AG04449 (cell line): Measurements from ENCODE around the gene PRODH2.

Experiments
- CTCF ChIA-PET: fragments of 350-600 bp; formaldehyde crosslinking; extraction: SDS; loops from one replicate; lab custom pipeline; 2021; ENCODE audit warnings: antibody characterized with exemption; lab: Yijun Ruan, JAX
- POLR2A ChIA-PET: fragments of 400-600, 350-600 bp; formaldehyde crosslinking; extraction: SDS; loops from one replicate; lab custom pipeline; 2020; ENCODE audit warnings: antibody characterized with exemption, inconsistent platforms; lab: Yijun Ruan, JAX
- DNase-seq: peaks from one replicate; pipeline ENCODE4 v3.0.0-alpha.2; 2010; ENCODE audit warnings: low read depth, low spot score
- H3K4me3 ChIP-seq: 2 replicates; pipeline ENCODE4 v1.5.1; 2011; ENCODE audit warnings: low read depth, mild to moderate bottlenecking, control low read depth, low read length
- TF ChIP-seq, protein P1 (sequence below): IDR thresholded peaks from one replicate; pipeline ENCODE4 v1.5.1; 2011; ENCODE audit warnings: mild to moderate bottlenecking, moderate library complexity, low read length, control low read depth, inconsistent platforms; ENCODE audit not compliant: insufficient read depth; ENCODE audit errors: missing control alignments

PRODH2 gene

DNA sequence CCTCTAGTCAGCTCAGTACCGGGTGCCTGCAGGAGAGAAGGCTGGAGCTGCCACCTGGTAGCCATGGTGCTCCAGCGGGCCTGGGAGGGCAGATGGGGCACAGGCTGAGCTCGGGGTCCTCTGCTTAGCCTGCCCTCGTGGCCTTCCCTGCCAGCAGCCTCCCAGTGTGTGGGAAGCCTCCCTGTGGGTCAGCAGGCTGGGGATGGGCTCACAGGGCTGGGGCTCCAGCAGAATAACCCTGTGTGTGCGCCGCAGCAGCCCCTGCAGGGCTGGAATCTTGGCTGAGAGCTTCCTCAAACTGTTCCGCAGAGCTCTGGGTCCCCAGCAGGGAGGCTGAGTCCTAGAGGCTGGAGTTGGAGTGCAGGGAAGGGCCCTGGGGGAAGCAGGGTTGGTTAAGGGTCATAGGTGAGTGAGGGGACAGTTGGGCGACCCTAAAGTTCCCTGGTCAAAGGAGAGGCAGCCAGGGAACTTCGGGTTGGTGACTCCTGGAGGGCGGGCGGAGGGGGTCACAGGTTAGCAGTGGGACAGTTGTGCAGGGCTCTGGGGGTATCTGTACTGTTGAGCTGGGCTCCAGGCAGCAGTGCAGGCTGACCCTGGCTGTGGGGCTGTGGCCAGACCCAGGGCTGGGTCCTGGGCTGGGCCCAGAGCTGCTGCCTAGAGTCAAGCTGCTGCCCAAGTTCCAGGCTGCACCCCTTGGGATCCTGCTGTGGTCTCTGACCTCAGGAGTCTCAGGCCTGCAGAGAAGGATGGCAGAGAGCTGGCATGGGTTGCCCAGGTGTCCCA lies 23.3 kb downstream of the PRODH2 start:
- ChIA-PET POLR2A (no interaction called here), CTCF (interaction anchor here (1.0 kb wide), 1 partner anchor 13 kb away, joined by 3 read pairs; no protein-coding TSS in a partner anchor)
- H3K4me3 ChIP-seq = no peak overlapping the region
- DNase-seq = no peak
- TF ChIP-seq, protein P1, sequence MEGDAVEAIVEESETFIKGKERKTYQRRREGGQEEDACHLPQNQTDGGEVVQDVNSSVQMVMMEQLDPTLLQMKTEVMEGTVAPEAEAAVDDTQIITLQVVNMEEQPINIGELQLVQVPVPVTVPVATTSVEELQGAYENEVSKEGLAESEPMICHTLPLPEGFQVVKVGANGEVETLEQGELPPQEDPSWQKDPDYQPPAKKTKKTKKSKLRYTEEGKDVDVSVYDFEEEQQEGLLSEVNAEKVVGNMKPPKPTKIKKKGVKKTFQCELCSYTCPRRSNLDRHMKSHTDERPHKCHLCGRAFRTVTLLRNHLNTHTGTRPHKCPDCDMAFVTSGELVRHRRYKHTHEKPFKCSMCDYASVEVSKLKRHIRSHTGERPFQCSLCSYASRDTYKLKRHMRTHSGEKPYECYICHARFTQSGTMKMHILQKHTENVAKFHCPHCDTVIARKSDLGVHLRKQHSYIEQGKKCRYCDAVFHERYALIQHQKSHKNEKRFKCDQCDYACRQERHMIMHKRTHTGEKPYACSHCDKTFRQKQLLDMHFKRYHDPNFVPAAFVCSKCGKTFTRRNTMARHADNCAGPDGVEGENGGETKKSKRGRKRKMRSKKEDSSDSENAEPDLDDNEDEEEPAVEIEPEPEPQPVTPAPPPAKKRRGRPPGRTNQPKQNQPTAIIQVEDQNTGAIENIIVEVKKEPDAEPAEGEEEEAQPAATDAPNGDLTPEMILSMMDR = no peak

GRCh38 chr19:35788205-35788960 lies 24.3 kb downstream of the PRODH2 start:
- ChIA-PET POLR2A (no interaction called here), CTCF (no interaction called here)
- H3K4me3 ChIP-seq = no peak overlapping the region
- TF ChIP-seq, protein P1 = no peak
- DNase-seq = no peak

DNA sequence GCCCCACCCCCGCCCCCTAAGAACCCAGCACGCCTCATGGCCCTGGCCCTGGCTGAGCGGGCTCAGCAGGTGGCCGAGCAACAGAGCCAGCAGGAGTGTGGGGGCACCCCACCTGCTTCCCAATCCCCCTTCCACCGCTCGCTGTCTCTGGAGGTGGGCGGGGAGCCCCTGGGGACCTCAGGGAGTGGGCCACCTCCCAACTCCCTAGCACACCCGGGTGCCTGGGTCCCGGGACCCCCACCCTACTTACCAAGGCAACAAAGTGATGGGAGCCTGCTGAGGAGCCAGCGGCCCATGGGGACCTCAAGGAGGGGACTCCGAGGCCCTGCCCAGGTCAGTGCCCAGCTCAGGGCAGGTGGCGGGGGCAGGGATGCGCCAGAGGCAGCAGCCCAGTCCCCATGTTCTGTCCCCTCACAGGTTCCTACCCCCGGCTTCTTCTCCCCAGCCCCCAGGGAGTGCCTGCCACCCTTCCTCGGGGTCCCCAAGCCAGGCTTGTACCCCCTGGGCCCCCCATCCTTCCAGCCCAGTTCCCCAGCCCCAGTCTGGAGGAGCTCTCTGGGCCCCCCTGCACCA lies 25.3 kb downstream of the PRODH2 start:
- CTCF ChIA-PET = no interaction called here
- DNase-seq = no peak
- TF ChIP-seq, protein P1 = no peak
- POLR2A ChIA-PET = no interaction called here
- no peak overlapping the region for H3K4me3 ChIP-seq

DNA sequence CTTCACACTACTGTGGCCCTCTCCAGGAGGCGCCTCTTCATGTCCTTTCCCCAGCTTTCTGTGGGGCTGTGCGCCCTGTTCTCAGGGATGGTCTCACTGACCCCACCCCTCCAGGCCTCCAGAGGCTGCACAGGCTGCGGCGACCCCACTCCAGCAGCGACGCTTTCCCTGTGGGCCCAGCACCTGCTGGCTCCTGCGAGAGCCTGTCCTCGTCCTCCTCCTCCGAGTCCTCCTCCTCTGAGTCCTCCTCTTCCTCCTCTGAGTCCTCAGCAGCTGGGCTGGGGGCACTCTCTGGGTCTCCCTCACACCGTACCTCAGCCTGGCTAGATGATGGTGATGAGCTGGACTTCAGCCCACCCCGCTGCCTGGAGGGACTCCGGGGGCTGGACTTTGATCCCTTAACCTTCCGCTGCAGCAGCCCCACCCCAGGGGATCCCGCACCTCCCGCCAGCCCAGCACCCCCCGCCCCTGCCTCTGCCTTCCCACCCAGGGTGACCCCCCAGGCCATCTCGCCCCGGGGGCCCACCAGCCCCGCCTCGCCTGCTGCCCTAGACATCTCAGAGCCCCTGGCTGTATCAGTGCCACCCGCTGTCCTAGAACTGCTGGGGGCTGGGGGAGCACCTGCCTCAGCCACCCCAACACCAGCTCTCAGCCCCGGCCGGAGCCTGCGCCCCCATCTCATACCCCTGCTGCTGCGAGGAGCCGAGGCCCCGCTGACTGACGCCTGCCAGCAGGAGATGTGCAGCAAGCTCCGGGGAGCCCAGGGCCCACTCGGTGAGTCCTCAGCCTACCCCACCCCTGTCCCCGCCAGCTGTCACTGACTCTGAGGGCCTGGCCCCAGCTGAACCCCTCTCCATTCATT lies 26.1 kb downstream of the PRODH2 start:
- ChIA-PET CTCF (no interaction called here), POLR2A (no interaction called here)
- TF ChIP-seq, protein P1 = no peak
- no peak overlapping the region for H3K4me3 ChIP-seq
- DNase-seq = no peak

DNA sequence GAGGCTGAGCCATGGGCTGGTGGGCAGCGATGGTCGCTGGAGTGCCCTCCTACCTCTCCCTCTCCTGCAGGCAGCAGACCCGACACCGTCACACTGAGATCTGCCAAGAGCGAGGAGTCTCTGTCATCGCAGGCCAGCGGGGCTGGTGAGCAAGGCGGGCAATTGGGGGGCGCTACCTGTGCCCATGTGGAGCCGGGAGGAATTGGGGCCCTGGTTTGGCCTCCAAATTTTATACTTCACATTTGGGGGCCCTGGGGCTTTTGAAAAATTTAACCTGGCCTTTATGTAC lies 27.4 kb downstream of the PRODH2 start:
- no peak overlapping the region for H3K4me3 ChIP-seq
- TF ChIP-seq, protein P1 = no peak
- no peak for DNase-seq
- ChIA-PET CTCF (no interaction called here), POLR2A (no interaction called here)
